Midbrain (tissue), 1 donor: Measurements from ENCODE around the gene CTDSPL.
"Not testable (repeated sequence)": the region's sequence is repeated elsewhere in the genome, so short reads cannot be mapped to it uniquely, and the experiment has no call there.

Experiments
- DNase-seq: peaks from one replicate; lab custom pipeline; 2025; lab: John Stamatoyannopoulos, UW

Gene CTDSPL

DNA sequence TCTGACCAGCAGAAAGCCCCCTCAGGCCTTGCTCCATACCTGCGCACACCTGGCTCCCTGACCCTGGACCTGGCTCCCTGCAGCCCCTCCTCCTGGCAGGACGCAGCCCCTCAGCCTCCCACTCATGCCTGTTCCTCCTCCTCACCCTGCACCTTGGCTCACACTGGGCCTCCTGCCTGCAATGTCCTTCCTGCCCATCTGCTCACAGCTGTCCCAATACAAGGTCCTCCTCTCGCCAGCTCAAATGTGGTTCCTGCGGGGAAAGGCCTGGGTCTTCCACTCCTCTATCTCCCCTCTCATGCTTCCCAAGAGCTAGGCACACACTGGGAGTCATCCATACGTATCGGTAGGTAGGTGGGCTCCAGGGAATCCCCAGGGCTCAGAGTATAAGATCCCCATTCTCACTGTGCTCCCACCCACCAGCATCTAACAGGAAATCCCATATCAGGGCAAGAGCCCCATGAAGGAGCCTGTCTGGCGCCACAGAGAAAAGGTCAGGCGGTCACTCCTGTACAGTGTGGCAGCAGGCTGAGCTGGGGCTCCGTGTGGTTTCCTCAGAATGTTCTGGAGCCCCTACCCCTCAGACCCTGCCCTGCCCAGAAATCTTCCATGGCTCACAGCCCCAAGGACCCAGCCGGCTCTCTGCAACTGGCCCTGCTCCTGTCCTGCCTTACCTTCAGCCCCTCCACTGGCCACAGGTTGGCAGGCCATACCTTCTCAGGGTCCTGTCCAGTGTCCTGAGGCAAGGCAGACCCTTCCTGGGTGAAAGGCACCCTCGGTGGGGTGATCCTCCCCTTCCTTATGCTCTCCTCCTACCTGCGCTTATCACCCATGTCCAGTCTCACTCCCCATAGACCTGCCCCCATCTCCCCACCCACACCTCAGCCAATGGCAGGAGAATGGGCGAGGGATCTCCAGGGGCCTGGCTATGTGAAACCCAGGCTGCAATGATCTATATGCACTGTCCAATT lies 156.9 kb downstream of the CTDSPL start:
- DNase-seq = no peak

DNA sequence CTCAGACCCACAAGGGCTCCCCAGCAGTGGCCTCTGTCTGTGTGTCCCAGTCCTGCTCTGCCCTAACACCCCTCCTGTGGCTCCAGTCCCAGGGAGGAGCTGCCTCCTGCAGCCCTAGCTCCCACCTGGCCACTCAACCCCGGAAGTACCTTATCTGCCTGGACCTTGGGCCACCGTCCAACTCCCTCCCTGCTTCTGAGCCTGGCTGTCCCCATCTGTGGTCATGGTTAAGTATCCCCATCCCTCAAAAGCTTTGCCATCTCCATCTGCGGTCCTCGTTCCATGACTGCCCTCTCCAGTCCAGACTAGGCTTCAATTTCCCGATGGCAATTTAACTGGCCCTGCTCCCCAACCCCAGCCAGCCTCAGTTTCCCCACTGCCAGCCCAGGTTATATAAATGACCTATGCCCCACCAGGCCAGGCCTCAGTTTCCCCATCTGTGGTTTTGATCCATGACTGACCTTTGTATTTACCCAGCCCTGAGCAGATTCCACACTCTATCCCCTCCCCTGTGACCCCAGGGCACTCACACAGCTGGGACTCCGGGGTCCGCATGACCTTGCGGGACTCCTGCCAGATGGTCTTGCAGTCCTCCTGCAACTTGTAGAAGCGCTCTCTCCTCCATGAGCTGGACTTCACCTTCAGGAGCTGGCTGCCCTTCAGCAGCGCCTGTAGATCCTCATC lies 158.1 kb downstream of the CTDSPL start:
- DNase-seq = no peak

GRCh38 chr3:38020342-38020726 lies 158.7 kb downstream of the CTDSPL start:
- DNase-seq = no peak

- no peak for DNase-seq
These were observed 159.5 kb downstream of the CTDSPL start for GRCh38 chr3:38021196-38021595.

DNA sequence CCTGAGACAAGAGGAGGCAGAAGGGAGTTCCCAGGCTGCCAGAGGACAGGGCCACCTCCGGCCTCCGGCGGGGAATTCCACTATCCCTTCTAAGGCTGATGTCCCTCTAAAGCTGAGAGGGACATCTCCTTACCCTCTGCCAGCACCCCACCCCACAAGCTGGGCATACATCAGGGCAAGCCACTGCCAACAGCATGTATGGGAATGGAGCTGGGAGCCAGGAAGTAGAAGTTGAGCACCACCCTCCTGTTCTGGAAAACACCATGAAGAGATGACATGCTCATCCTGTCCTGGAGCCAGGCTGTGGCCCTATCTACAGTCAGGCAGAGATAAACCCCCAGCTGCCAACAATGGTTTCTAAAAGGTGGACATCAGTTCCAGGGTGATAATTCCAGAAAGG lies 160.6 kb downstream of the CTDSPL start:
- DNase-seq = no peak

DNA sequence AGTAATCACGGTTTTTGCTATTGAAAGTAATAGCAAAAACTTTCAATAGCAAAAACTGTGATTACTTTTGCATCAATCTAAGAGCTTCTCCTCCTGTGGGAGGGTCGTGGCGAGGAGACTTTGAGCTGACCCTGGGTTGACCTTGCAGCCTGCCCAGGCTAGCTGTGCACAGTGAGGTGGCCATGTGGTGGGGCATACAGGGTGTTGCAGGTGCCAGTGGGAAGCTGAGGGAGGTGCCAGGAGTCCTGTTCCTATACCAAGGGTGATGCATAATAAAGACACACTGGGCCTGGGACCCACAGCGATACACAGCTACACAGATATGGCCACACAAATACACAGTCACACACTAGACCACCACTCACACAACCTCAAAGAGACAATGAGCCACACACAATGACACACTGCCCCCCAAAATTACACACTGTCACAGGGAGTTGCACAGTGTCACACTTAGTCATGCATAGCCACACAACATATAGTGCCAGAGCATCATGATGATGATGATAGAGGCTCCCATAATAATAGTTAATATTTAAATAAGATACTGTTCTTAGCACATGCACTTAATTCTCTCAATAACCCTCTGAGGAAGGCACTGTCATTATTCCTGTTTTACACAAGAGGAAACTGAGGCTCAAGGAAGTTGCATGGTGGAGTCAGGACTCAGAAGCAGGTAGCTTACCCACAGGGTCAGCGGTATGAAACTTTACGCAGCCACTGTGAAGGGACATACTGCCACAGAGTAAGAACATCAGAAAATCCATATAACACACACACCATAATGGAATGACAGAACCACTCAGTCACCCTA lies 161.4 kb downstream of the CTDSPL start:
- DNase-seq = no peak

DNA sequence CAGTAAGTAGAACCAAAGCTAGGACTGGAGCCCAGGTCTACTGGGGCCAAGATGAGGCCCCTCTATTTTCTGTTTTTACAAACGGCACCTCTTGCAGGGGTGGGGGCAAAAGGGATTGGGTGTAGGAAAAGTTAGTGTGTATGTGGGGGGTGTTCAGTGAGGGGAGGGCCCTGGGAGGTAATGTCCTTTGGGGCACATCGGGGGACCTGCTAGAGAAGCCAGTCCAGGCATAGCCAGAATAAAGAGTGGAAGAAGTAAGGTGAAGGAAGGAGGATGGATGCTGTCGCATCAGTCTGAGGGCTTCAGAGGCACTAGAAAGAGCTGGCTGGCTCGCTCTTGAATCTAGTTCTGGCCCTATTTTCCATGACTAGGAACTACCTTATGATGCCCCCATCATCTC lies 165.2 kb downstream of the CTDSPL start:
- no peak for DNase-seq

GRCh38 chr3:38027466-38028465 lies 166.1 kb downstream of the CTDSPL start:
- DNase-seq = no peak

DNA sequence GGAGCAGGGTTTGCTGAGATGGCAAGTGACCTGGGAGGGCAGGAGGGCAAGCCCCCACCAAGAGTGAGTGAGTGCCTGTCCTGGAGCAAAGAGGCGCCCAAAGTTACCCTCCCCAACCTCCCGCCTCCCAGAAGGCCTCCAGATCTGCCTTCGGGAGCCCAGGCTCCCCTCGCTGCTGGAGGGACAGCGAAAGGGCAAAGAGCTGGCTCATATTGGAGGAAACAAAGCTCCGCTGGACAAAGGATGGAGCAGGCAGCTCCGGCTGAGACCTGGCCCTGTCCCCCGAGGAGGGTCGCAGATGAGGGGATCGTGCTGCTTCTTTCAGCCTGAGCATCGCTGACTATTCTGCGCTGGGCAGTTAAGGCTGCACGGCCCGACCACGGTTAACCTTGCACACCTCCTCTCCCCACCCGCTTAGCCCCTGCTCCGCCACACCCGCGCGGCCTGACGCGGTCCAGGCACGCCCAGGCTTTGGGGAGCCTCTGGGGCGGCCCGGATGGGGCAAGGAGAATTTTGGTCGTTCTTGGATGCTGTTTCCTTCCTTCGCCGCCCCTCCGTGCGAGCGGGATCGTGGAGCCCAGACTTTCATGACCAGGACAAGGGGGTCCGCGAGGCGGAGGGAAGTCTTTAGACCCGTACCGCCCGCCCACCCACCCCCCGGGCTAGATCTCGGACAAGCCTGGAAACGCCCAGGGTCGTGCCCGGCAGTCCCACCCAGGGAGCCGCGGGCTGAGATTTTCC lies 167.1 kb downstream of the CTDSPL start:
- no peak for DNase-seq

- DNase-seq = peak; percentile 52
These were observed 167.9 kb downstream of the CTDSPL start, which contains the start of gene PLCD1 for GRCh38 chr3:38029400-38030125. Gene PLCD1, minus strand, starts transcription at chr3:38029642. Its CDS starts 103 bp downstream, at chr3:38029539.

DNA sequence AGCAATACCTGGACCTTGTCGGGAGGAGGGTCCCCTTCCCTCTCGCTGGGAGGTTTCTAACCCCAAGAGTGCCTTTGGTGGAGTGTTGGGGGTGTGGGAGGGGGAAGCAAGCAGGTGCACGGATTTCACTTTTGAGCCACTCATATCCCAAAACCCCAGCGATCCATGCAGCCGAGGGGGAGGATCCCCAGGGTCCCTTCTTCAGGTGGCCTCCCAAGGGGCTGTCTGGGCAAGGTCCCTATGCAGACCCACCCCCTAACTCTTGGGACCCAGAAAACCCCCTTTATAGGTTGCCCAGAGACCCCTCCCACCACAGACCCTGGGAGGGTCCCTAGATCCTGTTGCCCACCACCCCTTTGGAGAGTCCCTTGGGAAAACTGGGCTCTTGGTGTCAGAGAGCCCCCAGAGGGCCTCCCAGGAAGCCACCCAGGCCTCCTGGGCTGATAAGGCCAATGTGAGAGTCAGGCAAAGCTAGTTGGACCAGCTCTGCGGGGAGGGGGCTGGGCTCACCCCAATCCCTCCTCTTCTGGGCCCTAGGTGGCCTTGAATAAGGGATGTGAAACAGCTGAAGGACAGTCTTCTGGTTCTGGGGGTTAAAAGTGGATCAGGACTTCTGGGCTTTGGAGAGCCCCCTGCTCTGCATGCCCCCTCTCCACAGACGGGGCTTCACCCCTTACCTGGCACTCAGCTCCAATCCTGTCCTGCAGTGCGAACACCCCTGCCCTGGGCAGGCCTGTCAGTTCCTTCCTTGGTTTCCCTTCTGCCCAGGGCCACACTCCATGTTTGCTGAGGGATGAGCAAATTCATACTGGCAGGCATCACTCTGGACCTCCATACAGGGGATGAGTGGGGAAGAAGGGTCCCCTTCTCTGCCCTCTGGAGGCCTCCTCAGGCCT lies 168.7 kb downstream of the CTDSPL start:
- no peak for DNase-seq

- DNase-seq = no peak
These were observed 169.6 kb downstream of the CTDSPL start for GRCh38 chr3:38031022-38031994.

DNA sequence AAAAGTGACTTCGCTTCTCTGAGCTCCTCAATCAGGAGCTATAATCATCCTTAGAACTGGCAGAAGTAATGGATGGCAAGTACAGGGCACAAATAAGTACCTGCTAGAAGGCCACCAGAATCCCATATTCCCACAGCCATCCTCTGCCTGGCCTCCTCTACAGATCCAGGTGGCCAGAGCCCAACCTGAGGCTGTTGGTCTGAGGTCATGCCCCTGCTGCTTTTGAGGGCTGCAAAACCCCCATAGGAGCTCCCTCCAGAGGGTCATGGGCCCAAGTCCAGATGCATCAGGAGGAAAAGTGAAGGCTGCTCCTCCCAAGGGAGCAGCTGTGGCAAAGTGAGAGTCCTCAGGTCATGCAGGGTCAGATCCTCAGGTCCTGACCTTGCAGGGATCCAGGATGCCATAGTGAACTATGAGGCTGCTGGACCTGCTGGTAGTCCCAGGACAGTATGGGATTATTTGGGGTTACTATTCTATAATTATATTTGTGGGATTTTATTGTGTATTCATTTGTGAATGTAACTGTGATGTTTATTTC lies 170.7 kb downstream of the CTDSPL start:
- no peak for DNase-seq

- DNase-seq = not testable (repeated sequence)
These were observed 171.9 kb downstream of the CTDSPL start for GRCh38 chr3:38033586-38033985.
